NCI-H446 treated with DMSO at 0.1 percent for 48 hours (cell line): ENCODE data around the gene BOD1.

Experiments used
- DNase-seq: peaks from one replicate; lab custom pipeline; 2025; lab: John Stamatoyannopoulos, UW

Gene BOD1

GRCh38 chr5:173616577-173617118 is at the start of gene BOD1:
Gene BOD1, minus strand, starts transcription at chr5:173616650. Its CDS starts 214 bp downstream, at chr5:173616436.
- peak; percentile 94 for DNase-seq

- DNase-seq, result no peak
Measured at GRCh38 chr5:173665326-173665725, 48.9 kb upstream of the BOD1 start.

- no peak for DNase-seq
Measured at GRCh38 chr5:173664154-173664526, 47.7 kb upstream of the BOD1 start.

- no peak for DNase-seq
Measured at GRCh38 chr5:173663352-173664153, 47.1 kb upstream of the BOD1 start.

GRCh38 chr5:173662581-173663351 is 46.3 kb upstream of the BOD1 start:
- no peak for DNase-seq

GRCh38 chr5:173660481-173661280 is 44.2 kb upstream of the BOD1 start:
- no peak for DNase-seq

GRCh38 chr5:173659423-173659822 is 43.0 kb upstream of the BOD1 start:
- DNase-seq, result no peak

GRCh38 chr5:173657741-173658356 is 41.4 kb upstream of the BOD1 start:
- no peak for DNase-seq

- no peak for DNase-seq
Measured at GRCh38 chr5:173655196-173655797, 38.8 kb upstream of the BOD1 start.

GRCh38 chr5:173653822-173654523 is 37.5 kb upstream of the BOD1 start:
- no peak for DNase-seq

GRCh38 chr5:173648308-173648866 is 31.9 kb upstream of the BOD1 start:
- DNase-seq, result no peak

GRCh38 chr5:173646692-173647091 is 30.2 kb upstream of the BOD1 start:
- DNase-seq, result no peak

GRCh38 chr5:173645890-173646574 is 29.6 kb upstream of the BOD1 start:
- no peak for DNase-seq

GRCh38 chr5:173645437-173645807 is 29.0 kb upstream of the BOD1 start:
- no peak for DNase-seq

- no peak for DNase-seq
Measured at GRCh38 chr5:173644673-173645436, 28.4 kb upstream of the BOD1 start.

- no peak for DNase-seq
Measured at GRCh38 chr5:173643964-173644363, 27.5 kb upstream of the BOD1 start.

GRCh38 chr5:173642895-173643481 is 26.5 kb upstream of the BOD1 start:
- no peak for DNase-seq

GRCh38 chr5:173642191-173642816 is 25.9 kb upstream of the BOD1 start:
- no peak for DNase-seq
